Activated CD8-positive, alpha-beta memory T cell treated with anti-CD3 and anti-CD28 coated beads, Interleukin-2, amount 10 ng/mL, durations not matched to agents 7 days and 5 days (primary cell): ENCODE measurements around the gene ATP2C2. TPM values are rescaled to one million over a fixed set of nuclear protein-coding genes. Genes with fewer than 3 reads are reported as not detected.
"Not testable (repeated sequence)": the region's sequence is repeated elsewhere in the genome, so short reads cannot be mapped to it uniquely, and the experiment has no call there.

Source experiments
- ATAC-seq: fragments of 150-1000 bp; cut with Tn5 transposase; one replicate; pipeline ENCODE4 v1.10.0; 2021; ENCODE audit warnings: moderate library complexity
- CTCF ChIA-PET: fragments of 350-600 bp; sonication (Branson Sonifier 250); formaldehyde crosslinking; loops from one replicate; lab custom pipeline; 2021; ENCODE audit warnings: antibody characterized with exemption; lab: Charles Lee
- DNase-seq: peaks from one replicate; pipeline ENCODE4 v3.0.0-alpha.2; 2020
- H3K27ac Mint-ChIP-seq: one replicate; pipeline ENCODE4 v1.8.0; 2021; ENCODE audit warnings: mild to moderate bottlenecking, mixed read lengths
- H3K27me3 Mint-ChIP-seq: one replicate; pipeline ENCODE4 v1.8.0; 2021; ENCODE audit warnings: mixed read lengths
- H3K36me3 Mint-ChIP-seq: one replicate; pipeline ENCODE4 v1.8.0; 2021; ENCODE audit warnings: mild to moderate bottlenecking, mixed read lengths
- H3K4me1 Mint-ChIP-seq: one replicate; pipeline ENCODE4 v1.8.0; 2021; ENCODE audit warnings: mixed read lengths
- H3K4me3 Mint-ChIP-seq: one replicate; pipeline ENCODE4 v1.8.0; 2021; ENCODE audit warnings: mild to moderate bottlenecking, moderate library complexity, mixed read lengths
- H3K9me3 Mint-ChIP-seq: one replicate; pipeline ENCODE4 v1.8.0; 2022; ENCODE audit warnings: low read depth, mixed read lengths
- total RNA-seq, 2 experiments: library from RNA; stranded (reverse); gene quantifications; one replicate each; pipeline ENCODE4 v1.2.3, GENCODE V29; 2021

Gene ATP2C2
- total RNA-seq, 2 experiments from 2014 or later = not detected

DNA sequence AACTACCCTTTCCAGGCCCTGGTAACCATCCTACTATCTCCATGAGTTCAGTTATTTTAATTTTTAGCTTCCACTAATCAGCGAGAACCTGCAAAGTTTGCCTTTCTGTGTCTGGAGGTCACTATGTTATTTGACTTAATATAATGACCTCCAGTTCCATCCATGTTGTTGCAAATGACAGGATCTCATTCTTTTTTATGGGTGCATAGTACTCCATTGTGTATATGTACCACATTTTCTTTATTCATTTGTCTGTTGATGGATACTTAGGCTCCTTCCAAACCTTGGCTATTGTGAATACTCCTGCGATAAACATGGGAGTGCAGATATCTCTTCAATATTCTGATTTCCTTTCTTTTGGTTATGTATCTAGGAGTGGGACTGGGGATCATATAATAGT lies 31.6 kb downstream of the ATP2C2 start:
- H3K4me1 Mint-ChIP-seq, H3K36me3 Mint-ChIP-seq, ATAC-seq, H3K27ac Mint-ChIP-seq, DNase-seq, CTCF ChIA-PET, H3K9me3 Mint-ChIP-seq, H3K4me3 Mint-ChIP-seq: not testable (repeated sequence)
- peaks cover 41% of the 10 kb centered on the region for H3K27me3 Mint-ChIP-seq

DNA sequence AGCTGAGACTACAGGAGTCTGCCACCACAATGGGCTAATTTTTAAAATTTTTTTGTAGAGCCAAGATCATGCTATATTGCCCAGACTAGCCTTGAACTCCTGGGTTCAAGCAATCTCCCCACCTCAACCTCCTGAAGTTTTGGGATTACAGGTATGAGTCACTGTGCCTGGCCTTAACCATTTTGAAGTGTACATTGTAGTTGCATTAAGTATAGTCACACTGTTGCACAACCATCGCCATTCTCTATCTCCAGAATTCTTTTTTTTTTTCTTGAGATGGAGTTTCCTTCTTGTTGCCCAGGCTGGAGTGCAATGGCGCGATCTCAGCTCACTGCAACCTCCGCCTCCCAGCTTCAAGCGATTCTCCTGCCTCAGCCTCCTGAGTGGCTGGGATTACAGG lies 35.1 kb downstream of the ATP2C2 start:
- ATAC-seq, CTCF ChIA-PET, H3K4me3 Mint-ChIP-seq, H3K36me3 Mint-ChIP-seq, H3K9me3 Mint-ChIP-seq, H3K27ac Mint-ChIP-seq, DNase-seq, H3K4me1 Mint-ChIP-seq: not testable (repeated sequence)
- peaks cover 48% of the 10 kb centered on the region for H3K27me3 Mint-ChIP-seq

DNA sequence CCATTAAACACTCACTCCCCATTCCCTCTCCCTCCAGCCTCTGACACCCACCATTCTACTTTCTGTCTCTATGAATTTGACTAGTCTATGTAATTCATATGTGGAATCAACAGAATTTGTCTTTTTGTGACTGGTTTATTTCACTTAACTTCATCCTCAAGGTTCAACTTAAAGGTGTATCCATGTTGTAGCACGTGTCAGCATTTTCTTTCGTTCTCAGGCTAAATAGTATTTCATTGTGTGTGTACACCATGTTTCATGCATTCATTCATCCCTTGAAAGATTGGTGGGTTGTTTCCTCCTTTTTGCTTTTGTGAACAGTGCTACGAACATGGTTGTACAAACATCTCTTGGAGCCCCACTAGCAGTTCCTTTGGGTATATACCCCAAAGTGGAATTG lies 36.0 kb downstream of the ATP2C2 start:
- H3K4me3 Mint-ChIP-seq = no peak overlapping the region
- no peaks in the 10 kb centered on the region for H3K36me3 Mint-ChIP-seq
- no peak overlapping the region for H3K27ac Mint-ChIP-seq
- H3K27me3 Mint-ChIP-seq = peaks cover 46% of the 10 kb centered on the region
- DNase-seq (no peak), ATAC-seq (no peak)
- CTCF ChIA-PET = interaction anchor here (0.6 kb wide), 1 partner anchor 28 kb away, joined by 3 read pairs; no protein-coding TSS in a partner anchor
- H3K4me1 Mint-ChIP-seq = no peaks in the 10 kb centered on the region
- no peaks in the 10 kb centered on the region for H3K9me3 Mint-ChIP-seq

DNA sequence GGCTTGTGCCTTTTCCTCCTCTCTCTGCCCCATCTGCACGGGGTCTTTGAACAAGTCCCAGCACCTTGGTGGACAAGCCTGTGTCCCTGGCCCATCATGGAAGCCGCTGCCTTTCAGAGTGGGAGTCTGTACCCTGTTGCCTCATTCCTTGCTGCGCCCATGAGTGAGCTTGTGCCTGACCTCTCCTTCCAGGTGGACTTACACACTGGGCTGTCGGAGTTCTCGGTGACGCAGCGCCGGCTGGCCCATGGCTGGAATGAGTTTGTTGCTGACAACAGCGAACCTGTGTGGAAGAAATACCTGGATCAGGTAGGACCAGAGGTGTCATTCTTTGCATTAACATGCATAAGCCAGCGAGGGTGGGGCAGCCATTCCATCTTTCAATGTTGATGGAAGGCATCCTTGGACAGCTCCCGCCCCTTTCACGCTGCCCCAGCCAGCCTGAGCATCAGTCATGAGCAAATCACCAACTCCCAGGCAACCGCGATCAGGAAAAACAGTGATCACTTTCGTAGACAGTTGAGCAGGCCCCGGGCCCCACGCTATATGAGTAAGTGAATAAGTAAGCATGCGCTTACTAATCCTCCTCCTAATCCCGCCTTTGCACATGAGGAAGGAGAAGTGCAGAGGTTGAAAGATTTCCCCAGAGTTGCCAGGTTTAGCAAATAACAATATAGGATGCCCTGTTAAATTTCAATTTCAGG lies 36.8 kb downstream of the ATP2C2 start:
- CTCF ChIA-PET = no interaction called here
- Mint-ChIP-seq H3K9me3 (no peaks in the 10 kb centered on the region), H3K27ac (no peak overlapping the region), H3K27me3 (peaks cover 41% of the 10 kb centered on the region), H3K36me3 (no peaks in the 10 kb centered on the region), H3K4me1 (no peaks in the 10 kb centered on the region), H3K4me3 (no peak overlapping the region)
- DNase-seq (no peak), ATAC-seq (no peak)

DNA sequence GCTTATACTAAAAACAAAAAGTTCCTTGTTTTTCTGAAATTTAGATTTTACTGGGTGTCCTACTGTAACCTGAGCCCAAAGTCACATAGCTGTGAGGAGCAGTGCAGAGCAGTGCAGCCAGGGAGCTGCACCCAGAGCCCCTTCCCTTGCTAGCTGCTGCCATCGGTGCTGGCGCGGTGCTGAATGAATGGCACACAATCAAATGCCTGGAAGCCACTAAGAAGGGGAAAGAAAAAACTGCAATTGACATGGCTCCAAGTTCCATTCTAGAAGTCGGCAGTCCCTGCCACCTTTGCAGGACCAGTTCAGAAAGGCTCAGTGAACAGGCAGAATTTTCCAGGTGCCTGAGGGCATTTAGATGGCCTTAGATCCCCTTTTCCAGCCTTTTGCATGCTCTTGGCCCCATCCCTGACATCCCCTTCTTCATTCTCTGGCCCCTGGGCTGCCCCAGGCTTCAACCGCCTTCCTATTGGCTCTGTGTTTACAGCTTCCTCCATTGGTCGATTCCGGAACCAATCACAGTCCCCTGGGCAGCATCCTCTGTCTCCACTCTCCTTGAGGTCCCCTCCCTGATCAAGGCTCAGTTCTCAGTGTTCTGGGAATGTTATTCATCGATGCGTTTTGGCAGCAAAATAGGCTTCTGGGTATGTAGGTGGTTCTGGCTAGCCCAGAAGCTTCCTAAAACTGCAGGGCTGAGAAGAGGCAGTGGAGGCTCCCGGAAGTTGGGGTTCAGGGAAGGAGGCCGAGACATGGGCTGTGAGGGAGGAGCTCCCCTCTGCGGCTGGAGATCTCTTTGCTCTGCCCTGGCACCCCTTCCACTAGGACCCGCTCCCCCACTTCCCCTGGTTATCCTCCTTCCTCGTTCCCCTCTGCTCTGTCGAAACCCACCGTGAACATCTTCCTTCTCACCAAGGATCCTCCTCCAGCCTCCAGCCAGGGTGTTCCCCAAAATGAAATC lies 37.9 kb downstream of the ATP2C2 start:
- no peak for ATAC-seq
- no peaks in the 10 kb centered on the region for H3K4me1 Mint-ChIP-seq
- no peak overlapping the region for H3K4me3 Mint-ChIP-seq
- DNase-seq = no peak
- no peaks in the 10 kb centered on the region for H3K36me3 Mint-ChIP-seq
- peaks cover 38% of the 10 kb centered on the region for H3K27me3 Mint-ChIP-seq
- CTCF ChIA-PET = no interaction called here
- no peak overlapping the region for H3K27ac Mint-ChIP-seq
- H3K9me3 Mint-ChIP-seq = no peaks in the 10 kb centered on the region

DNA sequence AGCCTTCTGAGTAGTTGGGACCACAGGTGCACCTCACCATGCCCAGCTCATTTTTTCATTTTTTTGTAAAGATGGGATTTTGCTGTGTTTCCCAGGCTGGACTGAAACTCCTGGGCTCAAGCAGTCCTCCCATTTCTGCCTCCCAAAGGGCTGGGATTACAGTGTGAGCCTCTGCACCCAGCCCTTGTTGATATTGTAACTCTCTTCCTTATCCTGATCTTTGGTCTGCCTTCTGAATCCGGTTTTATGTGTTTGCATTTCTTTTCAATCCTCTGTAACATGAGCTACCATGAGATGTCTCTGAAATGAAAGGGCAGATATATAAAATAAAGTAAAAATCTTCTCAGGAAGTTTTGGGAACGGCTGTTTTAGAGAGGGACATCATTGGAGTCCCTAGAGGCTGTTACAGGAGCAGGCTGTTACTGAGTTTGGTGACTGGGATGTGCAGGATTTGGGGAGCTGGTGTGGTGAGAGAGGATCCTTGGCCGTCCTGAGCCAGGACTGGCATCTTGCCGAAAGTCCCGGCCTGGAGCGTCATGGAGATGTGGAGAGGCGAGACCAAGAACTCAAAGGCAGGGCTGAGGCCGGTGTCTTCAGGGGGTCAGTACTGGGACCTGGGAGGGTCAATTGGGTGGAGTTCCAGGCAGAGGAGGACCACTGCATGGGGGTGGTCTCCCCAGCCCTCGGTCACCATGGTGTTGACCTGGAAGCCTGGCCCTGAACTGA lies 39.4 kb downstream of the ATP2C2 start:
- H3K27me3 Mint-ChIP-seq = peaks cover 24% of the 10 kb centered on the region
- no peak overlapping the region for H3K4me3 Mint-ChIP-seq
- DNase-seq (no peak), ATAC-seq (no peak)
- H3K27ac Mint-ChIP-seq = no peak overlapping the region
- CTCF ChIA-PET = no interaction called here
- no peaks in the 10 kb centered on the region for H3K4me1 Mint-ChIP-seq
- H3K36me3 Mint-ChIP-seq = no peaks in the 10 kb centered on the region
- H3K9me3 Mint-ChIP-seq = no peaks in the 10 kb centered on the region

DNA sequence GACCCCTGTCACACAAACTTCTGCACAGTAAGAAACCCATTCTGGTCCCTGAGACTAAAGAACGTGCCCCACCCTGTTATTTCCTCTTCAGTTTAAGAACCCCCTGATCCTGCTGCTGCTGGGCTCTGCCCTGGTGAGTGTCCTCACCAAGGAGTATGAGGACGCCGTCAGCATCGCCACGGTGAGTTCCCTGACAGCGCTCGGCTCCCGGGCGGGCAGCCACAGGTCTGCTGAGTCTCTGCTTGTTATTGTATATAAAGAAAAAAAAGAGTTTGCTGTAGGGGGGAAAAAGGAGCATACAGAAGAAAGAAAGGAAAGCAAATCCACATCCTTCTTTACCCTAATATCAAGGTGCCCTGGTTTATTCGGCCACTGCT lies 40.0 kb downstream of the ATP2C2 start:
- ATAC-seq (no peak), DNase-seq (no peak)
- H3K9me3 Mint-ChIP-seq = no peaks in the 10 kb centered on the region
- CTCF ChIA-PET = no interaction called here
- no peaks in the 10 kb centered on the region for H3K36me3 Mint-ChIP-seq
- no peak overlapping the region for H3K27ac Mint-ChIP-seq
- no peak overlapping the region for H3K4me3 Mint-ChIP-seq
- H3K27me3 Mint-ChIP-seq = peaks cover 23% of the 10 kb centered on the region
- no peaks in the 10 kb centered on the region for H3K4me1 Mint-ChIP-seq

DNA sequence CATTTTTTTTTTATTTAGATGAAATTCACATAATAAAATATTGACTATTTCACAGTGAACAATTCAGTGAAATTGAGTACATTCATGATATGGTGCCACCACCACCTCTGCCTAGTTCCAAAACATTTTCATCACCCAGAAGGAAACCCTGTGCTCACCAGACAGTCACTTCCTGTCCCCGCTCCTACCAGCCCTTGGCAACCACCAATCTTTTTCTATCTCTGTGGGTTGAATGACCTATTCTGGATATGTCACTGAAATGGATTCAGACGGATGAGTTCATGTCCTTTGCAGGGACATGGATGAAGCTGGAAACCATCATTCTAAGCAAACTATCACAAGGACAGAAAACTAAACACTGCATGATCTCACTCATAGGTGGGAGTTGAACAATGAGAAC lies 40.5 kb downstream of the ATP2C2 start:
- H3K4me1 Mint-ChIP-seq = no peaks in the 10 kb centered on the region
- CTCF ChIA-PET = no interaction called here
- no peak for DNase-seq
- ATAC-seq = no peak
- H3K36me3 Mint-ChIP-seq = no peaks in the 10 kb centered on the region
- H3K27me3 Mint-ChIP-seq = peaks cover 23% of the 10 kb centered on the region
- no peak overlapping the region for H3K27ac Mint-ChIP-seq
- H3K9me3 Mint-ChIP-seq = no peaks in the 10 kb centered on the region
- no peak overlapping the region for H3K4me3 Mint-ChIP-seq

DNA sequence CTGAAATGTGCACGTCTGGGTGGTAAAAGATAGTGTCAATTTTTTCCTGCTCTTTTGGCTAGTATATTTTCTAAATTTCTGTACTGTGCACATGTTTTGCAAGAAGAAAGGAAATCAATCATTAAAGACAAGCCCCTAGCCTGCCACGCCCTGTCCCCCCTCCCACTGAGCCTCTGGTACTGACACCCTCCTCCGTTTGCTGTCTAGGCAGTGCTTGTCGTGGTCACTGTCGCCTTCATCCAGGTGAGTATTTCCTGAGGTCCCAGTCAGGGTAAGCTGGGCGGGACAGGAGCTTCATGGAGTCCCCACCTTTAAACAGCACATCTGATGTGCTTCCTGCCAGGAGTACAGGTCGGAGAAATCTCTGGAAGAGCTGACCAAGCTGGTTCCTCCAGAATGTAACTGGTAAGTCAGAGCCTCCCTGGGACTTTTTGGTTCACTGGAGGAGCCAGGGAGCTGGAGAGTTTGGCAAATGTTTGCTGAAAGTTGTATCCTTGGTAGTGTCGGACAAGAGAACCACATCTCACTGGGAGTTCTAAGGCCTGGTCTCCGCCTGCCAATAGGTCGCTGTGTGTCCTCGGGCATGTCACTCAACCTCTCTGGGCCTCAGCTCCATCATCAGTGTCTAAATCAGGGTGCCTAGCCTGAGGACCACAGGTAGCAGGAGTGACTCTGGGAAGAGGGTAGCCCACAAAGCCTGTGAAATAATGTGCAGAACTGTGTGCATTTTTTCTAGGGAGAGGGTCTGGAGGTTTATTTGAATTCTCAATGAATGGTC lies 42.2 kb downstream of the ATP2C2 start:
- ATAC-seq = no peak
- no peak overlapping the region for H3K27ac Mint-ChIP-seq
- no peaks in the 10 kb centered on the region for H3K36me3 Mint-ChIP-seq
- DNase-seq = no peak
- no peaks in the 10 kb centered on the region for H3K9me3 Mint-ChIP-seq
- H3K4me3 Mint-ChIP-seq = no peak overlapping the region
- no peaks in the 10 kb centered on the region for H3K4me1 Mint-ChIP-seq
- CTCF ChIA-PET = no interaction called here
- H3K27me3 Mint-ChIP-seq = peaks cover 18% of the 10 kb centered on the region

DNA sequence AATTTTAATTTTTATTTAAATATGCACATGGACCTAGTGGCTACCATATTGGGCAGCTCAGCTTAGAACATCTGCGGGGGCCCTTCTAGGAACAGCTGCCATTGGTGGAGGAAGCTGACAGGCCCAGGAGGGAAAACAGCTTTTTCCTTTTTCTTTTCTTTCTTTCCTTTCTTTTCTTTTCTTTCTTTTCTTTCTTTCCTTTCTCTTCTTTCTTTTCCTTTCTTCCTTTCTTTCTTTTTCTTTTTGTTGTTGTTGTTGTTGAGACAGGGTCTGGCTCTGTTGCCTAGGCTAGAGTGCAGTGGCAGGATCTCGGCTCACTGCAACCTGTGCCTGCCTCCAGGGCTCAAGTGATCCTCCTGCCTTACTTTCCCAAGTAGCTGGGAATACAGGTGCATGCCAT lies 43.4 kb downstream of the ATP2C2 start:
- no peak overlapping the region for H3K4me3 Mint-ChIP-seq
- no peaks in the 10 kb centered on the region for H3K9me3 Mint-ChIP-seq
- H3K4me1 Mint-ChIP-seq = no peaks in the 10 kb centered on the region
- H3K27ac Mint-ChIP-seq = no peak overlapping the region
- H3K36me3 Mint-ChIP-seq = no peaks in the 10 kb centered on the region
- CTCF ChIA-PET = no interaction called here
- ATAC-seq (no peak), DNase-seq (no peak)
- peaks cover 18% of the 10 kb centered on the region for H3K27me3 Mint-ChIP-seq

DNA sequence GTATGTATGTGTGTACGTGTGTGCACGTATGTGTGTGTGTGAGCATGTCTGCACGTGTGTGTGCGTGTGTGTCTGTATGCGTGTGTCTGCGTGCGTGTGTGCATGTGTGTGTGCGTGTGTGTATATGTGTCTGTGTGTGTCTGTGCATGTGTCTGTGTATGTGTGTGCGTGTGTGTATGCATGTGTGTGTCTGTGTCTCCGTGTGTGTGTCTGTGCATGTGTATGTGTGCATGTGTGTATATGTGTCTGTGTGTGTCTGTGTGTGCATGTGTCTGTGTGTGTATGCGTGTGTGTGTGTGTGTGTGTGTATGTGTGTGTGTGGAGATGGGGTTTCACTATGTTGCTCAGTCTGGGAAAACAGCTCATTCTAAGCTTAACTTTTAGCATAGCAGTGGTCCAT lies 43.9 kb downstream of the ATP2C2 start:
- peaks cover 15% of the 10 kb centered on the region for H3K27me3 Mint-ChIP-seq
- ATAC-seq (no peak), DNase-seq (no peak)
- no peaks in the 10 kb centered on the region for H3K9me3 Mint-ChIP-seq
- no peaks in the 10 kb centered on the region for H3K36me3 Mint-ChIP-seq
- no peaks in the 10 kb centered on the region for H3K4me1 Mint-ChIP-seq
- H3K4me3 Mint-ChIP-seq = no peak overlapping the region
- no peak overlapping the region for H3K27ac Mint-ChIP-seq
- CTCF ChIA-PET = no interaction called here

DNA sequence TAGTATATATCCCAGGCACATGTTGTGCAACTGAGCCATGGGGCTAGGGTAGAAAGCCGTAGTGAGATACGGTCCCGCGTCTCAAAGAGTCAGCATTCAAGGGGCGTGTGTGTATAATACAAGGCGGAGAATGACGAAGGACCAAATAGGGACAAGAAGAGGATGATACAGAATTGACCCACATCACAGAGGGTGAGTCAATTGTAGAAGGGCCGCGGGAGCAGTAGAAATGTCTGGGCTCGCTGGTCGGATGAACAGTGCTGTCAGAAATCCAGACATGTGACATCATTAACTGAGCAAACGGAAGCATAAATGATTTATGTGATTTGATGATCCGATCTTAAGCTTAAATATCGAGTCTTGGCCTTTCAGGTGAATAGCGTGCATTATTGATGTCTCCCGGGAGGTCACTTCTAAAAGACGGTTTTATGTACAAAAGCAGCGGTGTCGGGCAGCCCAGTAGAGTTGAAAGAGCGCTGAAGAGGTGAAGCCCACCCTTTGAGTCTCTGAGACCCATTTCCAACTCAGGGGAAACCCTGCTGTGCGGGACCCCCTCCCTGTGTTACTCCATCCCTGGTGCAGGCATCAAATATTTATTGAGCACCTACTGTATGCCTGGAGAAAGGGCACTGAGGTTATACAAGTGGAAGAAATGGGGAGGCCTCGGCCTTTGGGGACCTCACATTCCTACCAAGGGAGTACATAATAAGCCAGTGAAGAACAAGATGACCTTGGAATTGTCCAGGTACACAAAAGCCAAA lies 45.1 kb downstream of the ATP2C2 start:
- Mint-ChIP-seq H3K9me3 (no peaks in the 10 kb centered on the region), H3K4me3 (no peak overlapping the region), H3K4me1 (no peaks in the 10 kb centered on the region), H3K27me3 (peaks cover 11% of the 10 kb centered on the region), H3K36me3 (no peaks in the 10 kb centered on the region), H3K27ac (no peak overlapping the region)
- no peak for ATAC-seq
- CTCF ChIA-PET = interaction anchor here (0.7 to 1.0 kb wide), 2 partner anchors 93 to 107 kb away, joined by 3 to 4 read pairs; no protein-coding TSS in a partner anchor
- no peak for DNase-seq
